Ovary (tissue), 9 donors: ENCODE data around the gene TRAPPC10. TPM values are rescaled to one million over a fixed set of nuclear protein-coding genes. Genes with fewer than 3 reads are reported as not detected.

ENCODE experiments used
- DNase-seq, 5 donors: peaks; one replicate each; pipeline ENCODE4 v3.0.0-alpha.2; 2019 to 2020
- H3K27ac ChIP-seq, 2 donors: fragments of 200-600 bp; one replicate each; pipeline versions ENCODE4 v1.5.1 to v1.8.0; 2019 to 2022
- H3K27me3 ChIP-seq: fragments of 200-600 bp; one replicate; pipeline ENCODE4 v1.8.0; 2022
- H3K36me3 ChIP-seq: fragments of 200-600 bp; sonication (generic); one replicate; pipeline ENCODE4 v1.5.1; 2019
- H3K4me1 ChIP-seq: one replicate; pipeline ENCODE4 v1.8.1; 2013; ENCODE audit warnings: mild to moderate bottlenecking, moderate library complexity; ENCODE audit not compliant: insufficient read depth
- H3K4me3 ChIP-seq: fragments of 200-600 bp; sonication (generic); one replicate; pipeline ENCODE4 v1.5.1; 2017
- H3K9me3 ChIP-seq, 2 donors: fragments of 200-600 bp in 1 of 2; sonication (generic) in 1 of 2; one replicate each; pipeline versions ENCODE4 v1.5.1 to v1.8.1; 2013 to 2019; ENCODE audit warnings: mild to moderate bottlenecking in 1 of 2, moderate library complexity in 1 of 2
- EP300 ChIP-seq: sonication (generic); formaldehyde crosslinking; IDR thresholded peaks from one replicate; pipeline ENCODE4 v1.6.1; 2017; ENCODE audit warnings: antibody characterized with exemption
- POLR2A ChIP-seq: fragments of 450-650 bp; IDR thresholded peaks from one replicate; pipeline ENCODE4 v1.6.1; 2017; ENCODE audit warnings: antibody characterized with exemption, mild to moderate bottlenecking, moderate library complexity
- WGBS, 3 donors: extraction: QIAGEN DNeasy Blood & Tissue Kit in 1 of 3; methylation state at CpG; one replicate each; pipeline versions ENCODE4 v1.1.5 to v1.1.7; 2013 to 2017; 5-methylcytosine and 5-hydroxymethylcytosine counted together
- intact Hi-C, 4 donors: fragments of 100-400 bp; cut with DNase I; formaldehyde crosslinking; loops; one replicate each; pipeline versions ENCODE4 v1.11.0 to v1.15.1; 2022 to 2023
- polyA plus RNA-seq, 2 donors: library from polyadenylated mRNA; stranded (reverse); fragments of 200-250 nt in 1 of 2; fragments of 350-450 nt in 1 of 2; fragmentation: Illumina TruSeq in 1 of 2; extraction: RNeasy Lipid Tissue Mini Kit (QIAGEN cat#74804) in 1 of 2; gene quantifications; one replicate each; pipeline ENCODE4 v1.2.3, GENCODE V29; 2013 to 2014
- total RNA-seq, 7 donors: library from RNA; depleted of rRNA in 2 of 7; stranded (reverse); fragments of >200 nt in 2 of 7; fragmentation: NEBNext Ultra II Directional in 3 of 7; extraction: Animal tissue kit (Norgen Biotek cat#: 25700) in 3 of 7; gene quantifications; one replicate each; pipeline versions ENCODE4 v1.1.0 to v1.2.4, GENCODE V29; 2016 to 2023
- TF ChIP-seq, protein P1 (sequence below), 3 donors: fragments of 450-650 bp in 2 of 3; fragments of 200-600 bp in 1 of 3; IDR thresholded peaks; one replicate each; pipeline versions ENCODE4 v1.5.1 to v1.8.0; 2016 to 2022; ENCODE audit warnings: antibody characterized with exemption in 3 of 3, mild to moderate bottlenecking in 1 of 3
- donor health status: DM: no; HTN: no; CAD: no; lungs with moderate emphysema.
- donor health status: DM: no; HTN: no; CAD: no.
- donor health status: Bipolar disorder and iron deficiency.
- donor health status: DM: yes; HTN: yes; CAD: no.
- donor health status: DM: no; HTN: no; CAD: no.
- donor health status: DM: yes; HTN: yes; CAD: no.

Gene TRAPPC10
- total and polyA plus RNA-seq, 9 donors = 7.9 to 30.1 (median 21.3) TPM

DNA sequence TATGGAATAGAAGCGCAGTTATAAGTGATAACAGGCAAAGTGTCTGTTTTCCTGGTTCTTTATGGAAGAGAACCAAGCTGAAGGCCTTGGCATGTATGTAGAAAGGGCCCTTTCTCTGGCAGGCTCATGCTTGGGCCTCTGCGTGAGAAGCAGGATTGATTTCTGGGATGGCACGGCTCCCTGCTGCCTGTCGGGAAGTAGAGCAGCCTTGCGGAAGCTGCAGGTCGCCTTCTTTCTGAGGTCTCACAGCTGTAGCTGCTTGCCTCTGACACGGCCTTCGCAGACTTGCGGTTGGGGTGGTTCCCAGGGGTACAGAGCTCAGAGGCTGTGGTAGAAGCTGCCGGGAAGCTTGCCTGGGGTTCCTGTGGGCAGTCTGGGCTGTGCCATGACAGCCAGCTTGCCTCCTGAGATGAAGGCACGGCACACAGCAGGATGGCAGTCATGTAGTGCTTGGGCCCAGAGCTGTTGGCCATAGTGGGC lies 39.4 kb downstream of the TRAPPC10 start:
- no peaks in the 10 kb centered on the region for H3K36me3 ChIP-seq
- H3K4me3 ChIP-seq = no peak overlapping the region
- peak; percentile 69 to 79 (median 73) for DNase-seq
- TF ChIP-seq POLR2A (no peak), EP300 (no peak)
- TF ChIP-seq, protein P1, sequence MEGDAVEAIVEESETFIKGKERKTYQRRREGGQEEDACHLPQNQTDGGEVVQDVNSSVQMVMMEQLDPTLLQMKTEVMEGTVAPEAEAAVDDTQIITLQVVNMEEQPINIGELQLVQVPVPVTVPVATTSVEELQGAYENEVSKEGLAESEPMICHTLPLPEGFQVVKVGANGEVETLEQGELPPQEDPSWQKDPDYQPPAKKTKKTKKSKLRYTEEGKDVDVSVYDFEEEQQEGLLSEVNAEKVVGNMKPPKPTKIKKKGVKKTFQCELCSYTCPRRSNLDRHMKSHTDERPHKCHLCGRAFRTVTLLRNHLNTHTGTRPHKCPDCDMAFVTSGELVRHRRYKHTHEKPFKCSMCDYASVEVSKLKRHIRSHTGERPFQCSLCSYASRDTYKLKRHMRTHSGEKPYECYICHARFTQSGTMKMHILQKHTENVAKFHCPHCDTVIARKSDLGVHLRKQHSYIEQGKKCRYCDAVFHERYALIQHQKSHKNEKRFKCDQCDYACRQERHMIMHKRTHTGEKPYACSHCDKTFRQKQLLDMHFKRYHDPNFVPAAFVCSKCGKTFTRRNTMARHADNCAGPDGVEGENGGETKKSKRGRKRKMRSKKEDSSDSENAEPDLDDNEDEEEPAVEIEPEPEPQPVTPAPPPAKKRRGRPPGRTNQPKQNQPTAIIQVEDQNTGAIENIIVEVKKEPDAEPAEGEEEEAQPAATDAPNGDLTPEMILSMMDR (IDR thresholded peaks at IDR 0.05) = no peak
- peak overlapping the region in 1 of 2 donors; percentile 72 for H3K27ac ChIP-seq
- peaks cover 14% of the 10 kb centered on the region for H3K4me1 ChIP-seq
- 10 to 22% (median 11%) methylated on average over 11 of the region's 11 CpGs for WGBS, 3 donors
- intact Hi-C loops = loop anchor here in 1 of 4 donors (5.0 kb wide), 1 partner anchor 39 kb away; the partner anchor contains the start of gene TRAPPC10
- H3K9me3 ChIP-seq = no peaks in the 10 kb centered on the region
- no peaks in the 10 kb centered on the region for H3K27me3 ChIP-seq

DNA sequence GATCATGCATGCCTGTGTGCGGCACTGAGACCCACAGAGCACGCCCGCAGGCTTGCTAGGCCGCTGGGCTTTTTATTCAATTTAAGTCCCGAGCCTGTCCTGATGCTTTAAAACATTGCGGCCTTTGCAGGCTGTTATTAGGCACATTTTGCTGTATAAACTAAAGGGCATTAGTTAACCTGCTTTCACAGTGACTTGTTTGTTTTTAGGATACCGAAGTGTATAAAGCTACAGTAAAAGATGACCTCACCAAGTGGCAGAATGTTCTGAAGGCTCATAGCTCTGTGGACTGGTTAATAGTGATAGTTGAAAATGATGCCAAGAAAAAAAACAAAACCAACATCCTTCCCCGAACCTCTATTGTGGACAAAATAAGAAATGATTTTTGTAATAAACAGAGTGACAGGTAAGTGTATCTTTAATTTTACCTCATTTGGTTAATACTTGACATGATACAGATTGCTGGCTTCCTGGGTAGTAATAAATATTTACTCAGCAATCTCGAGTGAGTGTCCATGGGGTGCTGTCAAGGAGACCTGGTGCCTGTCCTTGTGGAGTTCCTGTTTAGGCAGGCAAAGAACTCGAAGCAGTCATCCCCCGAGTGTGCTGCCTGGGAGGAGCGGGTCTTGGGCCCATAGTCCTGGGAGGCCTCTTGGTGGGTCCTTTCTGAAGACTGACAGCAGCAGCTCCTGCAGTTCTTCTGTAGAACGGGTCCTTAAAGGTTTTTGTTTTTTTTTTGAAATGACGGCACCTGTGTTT lies 40.1 kb downstream of the TRAPPC10 start:
- Histone ChIP-seq H3K9me3 (no peaks in the 10 kb centered on the region), H3K27me3 (no peaks in the 10 kb centered on the region), H3K4me1 (peaks cover 14% of the 10 kb centered on the region), H3K4me3 (no peak overlapping the region), H3K27ac (peak overlapping the region; percentile 33 to 72), H3K36me3 (no peaks in the 10 kb centered on the region)
- TF ChIP-seq EP300 = no peak
- WGBS, 3 donors = 64 to 72% (median 67%) methylated on average over 14 of the region's 14 CpGs
- no peak for DNase-seq
- intact Hi-C loops = loop anchor here in 1 of 4 donors (5.0 kb wide), 1 partner anchor 40 kb away; the partner anchor contains the start of gene TRAPPC10

DNA sequence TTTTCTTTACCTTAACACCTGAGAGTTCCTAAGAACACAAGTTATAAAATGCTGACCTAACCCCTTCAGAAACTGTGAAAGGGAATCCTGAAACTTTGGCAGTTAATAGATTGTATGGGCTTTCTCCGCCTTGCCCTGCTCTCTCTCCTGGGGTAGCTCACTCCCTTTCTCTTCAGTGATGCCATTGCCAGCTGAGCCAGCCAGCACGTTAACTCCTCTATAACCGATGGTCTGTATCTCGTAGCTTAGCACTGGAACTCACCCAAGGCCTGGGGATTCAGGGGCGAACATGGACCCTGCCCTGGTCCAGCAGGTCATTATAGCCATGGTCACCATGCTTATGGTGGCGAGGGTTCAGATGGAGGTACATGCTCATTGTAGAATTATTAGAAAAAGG lies 40.7 kb downstream of the TRAPPC10 start:
- intact Hi-C loops = loop anchor here in 1 of 4 donors (5.0 kb wide), 1 partner anchor 41 kb away; the partner anchor contains the start of gene TRAPPC10
- H3K4me1 ChIP-seq = peaks cover 14% of the 10 kb centered on the region
- H3K27ac ChIP-seq = no peak overlapping the region
- H3K4me3 ChIP-seq = no peak overlapping the region
- DNase-seq = no peak
- TF ChIP-seq EP300 (no peak), POLR2A (no peak)
- no peaks in the 10 kb centered on the region for H3K27me3 ChIP-seq
- WGBS, 3 donors = 87 to 94% (median 90%) methylated on average over 6 of the region's 6 CpGs
- no peaks in the 10 kb centered on the region for H3K9me3 ChIP-seq
- no peaks in the 10 kb centered on the region for H3K36me3 ChIP-seq

DNA sequence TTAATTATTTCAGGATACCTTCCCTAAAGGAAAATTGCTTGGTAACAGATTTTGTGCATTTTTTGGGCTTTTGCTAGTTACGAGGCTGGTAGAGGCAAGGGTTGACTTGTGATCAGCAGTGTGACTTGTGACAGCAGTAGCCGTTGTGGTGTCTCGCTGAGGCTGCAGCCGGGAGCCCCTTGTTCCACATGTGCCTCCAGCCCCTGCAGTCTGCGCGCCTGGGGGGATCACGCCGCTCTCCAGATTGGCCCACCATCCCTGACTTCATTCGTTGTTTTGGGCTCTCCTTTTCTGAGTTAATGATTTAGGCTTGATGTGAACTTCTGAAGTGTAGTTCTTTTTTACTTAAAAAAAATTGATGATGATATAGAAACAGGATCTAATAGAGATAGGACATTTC lies 41.5 kb downstream of the TRAPPC10 start:
- no peak overlapping the region for H3K27ac ChIP-seq
- H3K27me3 ChIP-seq = no peaks in the 10 kb centered on the region
- no peak overlapping the region for H3K4me3 ChIP-seq
- TF ChIP-seq POLR2A (no peak), EP300 (no peak)
- TF ChIP-seq, protein P1 (IDR thresholded peaks at IDR 0.05) = no peak
- intact Hi-C loops = loop anchor here in 1 of 4 donors (5.0 kb wide), 1 partner anchor 41 kb away; the partner anchor contains the start of gene TRAPPC10
- H3K36me3 ChIP-seq = no peaks in the 10 kb centered on the region
- no peak for DNase-seq
- H3K4me1 ChIP-seq = peaks cover 14% of the 10 kb centered on the region
- 96% methylated on average over 9 of the region's 9 CpGs for WGBS, 3 donors
- no peaks in the 10 kb centered on the region for H3K9me3 ChIP-seq

DNA sequence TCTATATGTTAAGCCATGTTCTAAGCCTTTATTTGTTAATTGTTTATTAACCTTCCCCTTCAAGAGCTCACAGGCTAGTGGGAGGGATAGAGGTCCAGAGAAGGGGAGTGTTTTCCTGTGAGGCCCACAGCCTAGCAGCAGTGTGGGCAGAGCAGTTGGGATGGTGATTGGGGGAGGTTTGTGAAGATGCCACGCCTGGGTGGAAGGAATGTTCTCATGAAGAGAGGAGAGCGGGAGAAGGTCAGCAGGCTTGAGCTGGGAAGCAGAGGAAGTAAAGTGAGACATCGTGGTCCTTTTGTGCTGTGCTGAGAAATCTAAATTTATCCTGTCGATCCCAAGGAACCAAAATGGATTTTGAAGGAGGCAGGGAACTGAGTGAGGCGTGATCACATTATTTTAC lies 42.6 kb downstream of the TRAPPC10 start:
- Histone ChIP-seq H3K27me3 (no peaks in the 10 kb centered on the region), H3K36me3 (no peaks in the 10 kb centered on the region), H3K4me3 (no peak overlapping the region), H3K4me1 (peaks cover 14% of the 10 kb centered on the region), H3K27ac (no peak overlapping the region), H3K9me3 (no peaks in the 10 kb centered on the region)
- TF ChIP-seq, protein P1 (IDR thresholded peaks at IDR 0.05) = no peak
- no peak for TF ChIP-seq POLR2A
- no peak for TF ChIP-seq EP300
- intact Hi-C loops = loop anchor here in 1 of 4 donors (5.0 kb wide), 1 partner anchor 42 kb away; the partner anchor contains the start of gene TRAPPC10
- 33 to 43% (median 41%) methylated on average over 5 of the region's 5 CpGs for WGBS, 3 donors
- DNase-seq = no peak
